Measurements from ENCODE around the gene SLK.

The SLK gene

GRCh38 chr10:104052431-104052830 is 85.5 kb downstream of the SLK start:
- Histone ChIP-seq H3K36me3 (ENCODE audit: low read length) (no peaks in the 10 kb centered on the region), H3K27ac (ENCODE audit: low read depth, low read length) (no peak overlapping the region), H3K27me3 (ENCODE audit: low read length) (no peaks in the 10 kb centered on the region), H3K9ac (ENCODE audit: low read length) (no peak overlapping the region), H3F3A (ENCODE audit: insufficient read depth) (no peaks in the 10 kb centered on the region), H3K4me3 (ENCODE audit: insufficient read depth, low read length, poor library complexity, severe bottlenecking) (no peak overlapping the region), H3K9me2 (replicated peaks; ENCODE audit: insufficient read depth, low read length) (no peaks in the 10 kb centered on the region), H3K79me2 (ENCODE audit: insufficient read depth, low read length) (no peaks in the 10 kb centered on the region), H4K20me1 (ENCODE audit: low read depth, low read length) (no peaks in the 10 kb centered on the region), H3K9me3 (ENCODE audit: insufficient read depth, low read length) (no peaks in the 10 kb centered on the region), H3K4me2 (ENCODE audit: low read depth, low read length, poor library complexity, severe bottlenecking) (no peak overlapping the region), H2AFZ (ENCODE audit: low read depth, low read length, severe bottlenecking) (no peak overlapping the region)
- TF ChIP-seq EZH2phosphoT487 (conservative IDR thresholded peaks at IDR 0.05; ENCODE audit: low read length) (no peak), CTCF (IDR thresholded peaks at IDR 0.05; ENCODE audit: insufficient read depth, low read length, poor library complexity, severe bottlenecking) (no peak)

- no peak overlapping the region for H3K4me3 ChIP-seq (ENCODE audit: insufficient read depth, low read length, poor library complexity, severe bottlenecking)
- no peak overlapping the region for H3K27ac ChIP-seq (ENCODE audit: low read depth, low read length)
- H3K4me2 ChIP-seq (ENCODE audit: low read depth, low read length, poor library complexity, severe bottlenecking), result no peak overlapping the region
- no peaks in the 10 kb centered on the region for H4K20me1 ChIP-seq (ENCODE audit: low read depth, low read length)
- H3F3A ChIP-seq (ENCODE audit: insufficient read depth), result no peaks in the 10 kb centered on the region
- no peak overlapping the region for H3K9ac ChIP-seq (ENCODE audit: low read length)
- H3K27me3 ChIP-seq (ENCODE audit: low read length), result no peaks in the 10 kb centered on the region
- H3K9me3 ChIP-seq (ENCODE audit: insufficient read depth, low read length), result no peaks in the 10 kb centered on the region
- no peaks in the 10 kb centered on the region for H3K79me2 ChIP-seq (ENCODE audit: insufficient read depth, low read length)
- TF ChIP-seq EZH2phosphoT487 (conservative IDR thresholded peaks at IDR 0.05; ENCODE audit: low read length) (no peak), CTCF (IDR thresholded peaks at IDR 0.05; ENCODE audit: insufficient read depth, low read length, poor library complexity, severe bottlenecking) (no peak)
- H3K36me3 ChIP-seq (ENCODE audit: low read length), result no peaks in the 10 kb centered on the region
- no peak overlapping the region for H2AFZ ChIP-seq (ENCODE audit: low read depth, low read length, severe bottlenecking)
- H3K9me2 ChIP-seq (replicated peaks; ENCODE audit: insufficient read depth, low read length), result no peaks in the 10 kb centered on the region
These were observed 86.3 kb downstream of the SLK start for GRCh38 chr10:104053201-104053600.

- no peak overlapping the region for H3K27ac ChIP-seq (ENCODE audit: low read depth, low read length)
- no peaks in the 10 kb centered on the region for H3K79me2 ChIP-seq (ENCODE audit: insufficient read depth, low read length)
- H4K20me1 ChIP-seq (ENCODE audit: low read depth, low read length), result no peaks in the 10 kb centered on the region
- H3K9ac ChIP-seq (ENCODE audit: low read length), result no peak overlapping the region
- H3K4me3 ChIP-seq (ENCODE audit: insufficient read depth, low read length, poor library complexity, severe bottlenecking), result no peak overlapping the region
- no peaks in the 10 kb centered on the region for H3K9me2 ChIP-seq (replicated peaks; ENCODE audit: insufficient read depth, low read length)
- H3K36me3 ChIP-seq (ENCODE audit: low read length), result no peaks in the 10 kb centered on the region
- H3K27me3 ChIP-seq (ENCODE audit: low read length), result no peaks in the 10 kb centered on the region
- H2AFZ ChIP-seq (ENCODE audit: low read depth, low read length, severe bottlenecking), result no peak overlapping the region
- no peaks in the 10 kb centered on the region for H3K9me3 ChIP-seq (ENCODE audit: insufficient read depth, low read length)
- no peak overlapping the region for H3K4me2 ChIP-seq (ENCODE audit: low read depth, low read length, poor library complexity, severe bottlenecking)
- TF ChIP-seq CTCF (IDR thresholded peaks at IDR 0.05; ENCODE audit: insufficient read depth, low read length, poor library complexity, severe bottlenecking) (no peak), EZH2phosphoT487 (conservative IDR thresholded peaks at IDR 0.05; ENCODE audit: low read length) (no peak)
- H3F3A ChIP-seq (ENCODE audit: insufficient read depth), result no peaks in the 10 kb centered on the region
These were observed 87.5 kb downstream of the SLK start for GRCh38 chr10:104054430-104054829.
